HepG2 (cell line): ENCODE measurements around the gene KLF5. TPM values are rescaled to one million over a fixed set of nuclear protein-coding genes. Genes with fewer than 3 reads are reported as not detected.

ENCODE experiments used
- ATAC-seq: fragments of 200-7000 bp; cut with Tn5 transposase; 3 replicates; pipeline ENCODE4 v1.9.1; 2020; ENCODE audit warnings: mild to moderate bottlenecking, moderate library complexity
- BruUV-seq: library from RNA; stranded (reverse); fragments of 400-500 nt; replicated peaks from 2 replicates; lab custom pipeline; 2021; lab: Mats Ljungman, UMichigan
- CTCF ChIA-PET: fragments of 300-600 bp; formaldehyde crosslinking; extraction: SDS; loops from one replicate; lab custom pipeline; 2021; ENCODE audit warnings: low total read pairs, inconsistent platforms, low intra/inter-chr PET ratio; lab: Yijun Ruan, JAX
- POLR2A ChIA-PET: fragments of 350-600 bp; sonication (Branson Sonifier 250); formaldehyde crosslinking; loops from one replicate; lab custom pipeline; 2020; ENCODE audit warnings: antibody characterized with exemption, inconsistent platforms; lab: Yijun Ruan, JAX
- DNase-seq: peaks from one replicate; pipeline ENCODE4 v3.0.0-alpha.2; 2015; ENCODE audit warnings: low spot score
- FAIRE-seq: peaks from 3 replicates; lab custom pipeline; 2011; peaks lifted over from hg19 to GRCh38; lab: Jason Lieb, UNC
- H2AFZ ChIP-seq: one replicate; pipeline ENCODE4 v1.6.1; 2011; ENCODE audit warnings: low read length, inconsistent platforms
- H3K27ac ChIP-seq: fragments of 300-600 bp; 3 replicates; pipeline ENCODE4 v1.8.0; 2011; ENCODE audit warnings: mixed run types, mild to moderate bottlenecking, mixed read lengths, low read length, inconsistent platforms; ENCODE audit not compliant: insufficient read depth; ENCODE audit errors: extremely low read length
- H3K27me3 ChIP-seq, 2 experiments: fragments of 200-600 bp in 1 of 2; 2 replicates in 1 of 2; 3 replicates in 1 of 2; pipeline versions ENCODE4 v1.6.0 to v1.8.0; 2011; ENCODE audit warnings: low read length in 2 of 2, mild to moderate bottlenecking in 2 of 2, moderate library complexity in 2 of 2, inconsistent platforms in 1 of 2; ENCODE audit not compliant: insufficient read depth in 2 of 2, control insufficient read depth in 1 of 2
- H3K36me3 ChIP-seq, 2 experiments: fragments of 200-600 bp in 1 of 2; replicated peaks in 1 of 2; 2 replicates in 1 of 2; 3 replicates in 1 of 2; pipeline versions ENCODE4 v1.5.1 to v1.8.0; 2011; ENCODE audit warnings: low read length in 2 of 2, inconsistent platforms in 1 of 2; ENCODE audit not compliant: insufficient read depth in 2 of 2, control insufficient read depth in 1 of 2
- H3K4me1 ChIP-seq: 2 replicates; pipeline ENCODE4 v1.5.1; 2012; ENCODE audit warnings: low read length, inconsistent platforms; ENCODE audit not compliant: insufficient read depth
- H3K4me2 ChIP-seq: 2 replicates; pipeline ENCODE4 v1.6.0; 2011; ENCODE audit warnings: low read depth, low read length, inconsistent platforms
- H3K4me3 ChIP-seq, 3 experiments: fragments of 200-600 bp in 1 of 3; sonication (generic), shearing (Covaris generic) in 1 of 3; replicated peaks in 1 of 3; 2 replicates each; pipeline ENCODE4 v1.5.1; 2011 to 2016; ENCODE audit warnings: low read length in 3 of 3, inconsistent platforms in 2 of 3, low read depth in 2 of 3, mild to moderate bottlenecking in 2 of 3, control low read depth in 1 of 3, mixed read lengths in 1 of 3; ENCODE audit not compliant: insufficient read depth in 1 of 3
- H3K79me2 ChIP-seq: one replicate; pipeline ENCODE4 v1.6.1; 2011; ENCODE audit warnings: low read length, inconsistent platforms; ENCODE audit not compliant: insufficient read depth
- H3K9ac ChIP-seq: 2 replicates; pipeline ENCODE4 v1.6.0; 2011; ENCODE audit warnings: mild to moderate bottlenecking, low read depth, low read length, inconsistent platforms; ENCODE audit not compliant: insufficient read depth
- H3K9me3 ChIP-seq: 2 replicates; pipeline ENCODE4 v1.5.1; 2012; ENCODE audit warnings: mild to moderate bottlenecking, low read length
- H4K20me1 ChIP-seq: 2 replicates; pipeline ENCODE4 v1.6.0; 2011; ENCODE audit warnings: inconsistent platforms, mild to moderate bottlenecking, low read length, moderate library complexity; ENCODE audit not compliant: insufficient read depth
- FOXK1 ChIP-seq: sonication (generic); formaldehyde crosslinking; IDR thresholded peaks from 2 replicates; pipeline ENCODE4 v1.4.0; 2020; ENCODE audit warnings: low read depth, missing genetic modification reagents, borderline replicate concordance
- PHF5A ChIP-seq: IDR thresholded peaks from one replicate; pipeline ENCODE4 v1.6.1; 2018; ENCODE audit warnings: low read depth, missing genetic modification reagents; ENCODE audit not compliant: unreplicated experiment
- SALL1 ChIP-seq: sonication (generic); formaldehyde crosslinking; IDR thresholded peaks from 2 replicates; pipeline ENCODE4 v1.8.0; 2022; ENCODE audit warnings: mild to moderate bottlenecking, missing genetic modification reagents
- SCMH1 ChIP-seq: sonication (generic); formaldehyde crosslinking; IDR thresholded peaks from 2 replicates; pipeline ENCODE4 v1.9.0; 2021; ENCODE audit warnings: missing genetic modification reagents, mild to moderate bottlenecking, borderline replicate concordance
- ZNF501 ChIP-seq: sonication (generic); formaldehyde crosslinking; IDR thresholded peaks from 2 replicates; pipeline ENCODE4 v1.5.1; 2020; ENCODE audit warnings: mild to moderate bottlenecking, moderate library complexity, missing genetic modification reagents
- WGBS: methylation state at CpG from one replicate; pipeline ENCODE4 v1.1.6; 2017; ENCODE audit warnings: low lambda C conversion rate; 5-methylcytosine and 5-hydroxymethylcytosine counted together
- in situ Hi-C: cut with HindIII; loops from 2 replicates; pipeline ENCODE4 v1.10.0; 2017; ENCODE audit warnings: low pct_unique_long_range_greater_than_20kb; ENCODE audit not compliant: extremely low pct_ligation_motif_present
- intact Hi-C: fragments of 100-400 bp; cut with micrococcal nuclease; formaldehyde crosslinking; loops from one replicate; pipeline ENCODE4 v1.10.0; 2022; ENCODE audit not compliant: unreplicated experiment
- polyA plus RNA-seq, 8 experiments: library from polyadenylated mRNA; depleted of rRNA in 3 of 8; stranded (reverse) in 7 of 8; unstranded in 1 of 8; fragments of >200 nt; fragmentation: Illumina TruSeq in 4 of 8; extraction: Trizol in 4 of 8; gene quantifications; 2 replicates each; pipeline versions ENCODE4 v1.2.1 to v1.2.3, GENCODE V29; 2011 to 2016; ENCODE audit warnings: low read depth in 4 of 8, missing spikeins in 1 of 8, mixed read lengths in 1 of 8; ENCODE audit not compliant: insufficient read depth in 1 of 8
- total RNA-seq, 5 experiments: library from RNA; depleted of rRNA; stranded (reverse); fragments of >200 nt; fragmentation: Illumina TruSeq; extraction: Trizol; gene quantifications; 2 replicates each; pipeline ENCODE4 v1.2.3, GENCODE V29; 2016; ENCODE audit warnings: low read depth in 1 of 5
- TF ChIP-seq, protein P1 (sequence below), 2 experiments: sonication (generic) in 1 of 2; formaldehyde crosslinking in 1 of 2; IDR thresholded peaks; 2 replicates each; pipeline versions ENCODE4 v1.4.0 to v1.6.1; 2016 to 2020; ENCODE audit warnings: borderline replicate concordance in 1 of 2, low read depth in 1 of 2, mild to moderate bottlenecking in 1 of 2, missing genetic modification reagents in 1 of 2
- TF ChIP-seq, protein P2 (sequence below): sonication (generic); formaldehyde crosslinking; IDR thresholded peaks from 2 replicates; pipeline ENCODE4 v1.8.1; 2022; ENCODE audit warnings: low read depth, mild to moderate bottlenecking, missing genetic modification reagents
- TF ChIP-seq, protein P3 (sequence below): sonication (generic); formaldehyde crosslinking; IDR thresholded peaks from 2 replicates; pipeline ENCODE4 v1.5.1; 2020; ENCODE audit warnings: missing genetic modification reagents, mild to moderate bottlenecking, borderline replicate concordance

KLF5 gene
- total and polyA plus RNA-seq, 2 of the 13 experiments (the other 11 are each of a cell fraction or from before 2014, with no cell fraction given) = 1.7 to 9.2 TPM

DNA sequence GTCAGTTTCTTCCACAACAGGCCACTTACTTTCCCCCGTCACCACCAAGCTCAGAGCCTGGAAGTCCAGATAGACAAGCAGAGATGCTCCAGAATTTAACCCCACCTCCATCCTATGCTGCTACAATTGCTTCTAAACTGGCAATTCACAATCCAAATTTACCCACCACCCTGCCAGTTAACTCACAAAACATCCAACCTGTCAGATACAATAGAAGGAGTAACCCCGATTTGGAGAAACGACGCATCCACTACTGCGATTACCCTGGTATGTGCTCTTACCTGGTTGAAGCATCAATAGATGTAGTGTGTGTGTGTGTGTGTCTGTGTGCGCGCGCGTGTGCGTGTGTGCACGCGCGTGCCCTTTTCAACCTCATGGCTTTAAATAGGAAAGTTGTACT lies 3.7 kb downstream of the KLF5 start:
- ChIA-PET CTCF (no interaction called here), POLR2A (interaction anchor here (0.5 kb wide), 1 partner anchor 32 kb away, joined by 3 read pairs; no protein-coding TSS in a partner anchor)
- intact Hi-C loops (no loop called here), in situ Hi-C loops (loop anchor here (25.0 kb wide), 1 partner anchor 350 kb away; no protein-coding TSS in a partner anchor)
- no peak for ATAC-seq
- no peak for TF ChIP-seq FOXK1
- no peak for TF ChIP-seq SALL1 (CRISPR knock-in tag)
- TF ChIP-seq SCMH1 (CRISPR knock-in tag) = no peak
- TF ChIP-seq ZNF501 (CRISPR knock-in tag) = no peak
- peaks cover 37% of the 10 kb centered on the region for H3K4me1 ChIP-seq
- no peak for DNase-seq
- H3K4me3 ChIP-seq = no peak overlapping the region
- over 99% methylated on average over 13 of the region's 13 CpGs for WGBS
- FAIRE-seq = no peak
- peaks cover 2% of the 10 kb centered on the region for H3K79me2 ChIP-seq
- H3K9ac ChIP-seq = no peak overlapping the region
- H3K27me3 ChIP-seq = peaks cover 0 to 7% of the 10 kb centered on the region in 2 experiments; a peak in 2 of 5 replicates
- H2AFZ ChIP-seq = no peak overlapping the region
- H3K9me3 ChIP-seq = no peaks in the 10 kb centered on the region
- BruUV-seq = no TSS peak
- no peaks in the 10 kb centered on the region for H4K20me1 ChIP-seq
- peaks cover 3 to 7% of the 10 kb centered on the region in 2 experiments; a peak in 3 of 5 replicates for H3K36me3 ChIP-seq
- no peak overlapping the region for H3K27ac ChIP-seq
- H3K4me2 ChIP-seq = no peak overlapping the region

DNA sequence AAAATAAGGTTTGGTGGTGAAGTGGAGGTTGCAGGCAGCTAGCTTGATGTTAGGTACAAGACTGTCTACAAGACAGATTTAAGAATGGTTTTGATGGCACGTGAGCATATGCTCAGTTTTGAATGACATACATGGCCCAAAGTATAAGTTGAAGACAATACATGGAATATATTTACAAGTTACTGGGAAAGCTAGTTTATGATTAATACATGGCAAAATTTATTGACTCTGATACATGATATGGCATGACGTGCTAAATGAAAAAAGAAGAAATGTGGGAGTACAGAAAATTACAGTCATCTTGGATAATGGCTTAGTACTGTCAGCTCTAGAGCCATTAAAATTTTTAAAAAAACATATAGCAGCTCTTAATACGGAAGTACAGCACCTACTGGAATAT lies 4.4 kb downstream of the KLF5 start:
- H3K9ac ChIP-seq = no peak overlapping the region
- ATAC-seq (no peak), DNase-seq (no peak), FAIRE-seq (no peak)
- WGBS = 94% methylated on average over 3 of the region's 3 CpGs
- CTCF ChIA-PET = no interaction called here
- H3K4me3 ChIP-seq = no peak overlapping the region
- H3K79me2 ChIP-seq = peaks cover 2% of the 10 kb centered on the region
- H3K27me3 ChIP-seq = peaks cover 0 to under 1% of the 10 kb centered on the region in 2 experiments; a peak in 2 of 5 replicates
- POLR2A ChIA-PET = no interaction called here
- H3K9me3 ChIP-seq = no peaks in the 10 kb centered on the region
- intact Hi-C loops = no loop called here
- no peak overlapping the region for H2AFZ ChIP-seq
- H3K4me1 ChIP-seq = peaks cover 31% of the 10 kb centered on the region
- H3K36me3 ChIP-seq = peaks cover 3 to 7% of the 10 kb centered on the region in 2 experiments; a peak in 3 of 5 replicates
- no peaks in the 10 kb centered on the region for H4K20me1 ChIP-seq
- no peak overlapping the region for H3K4me2 ChIP-seq
- in situ Hi-C loops = loop anchor here (25.0 kb wide), 1 partner anchor 349 kb away; no protein-coding TSS in a partner anchor
- no peak overlapping the region for H3K27ac ChIP-seq
- no TSS peak for BruUV-seq
- TF ChIP-seq, protein P1, sequence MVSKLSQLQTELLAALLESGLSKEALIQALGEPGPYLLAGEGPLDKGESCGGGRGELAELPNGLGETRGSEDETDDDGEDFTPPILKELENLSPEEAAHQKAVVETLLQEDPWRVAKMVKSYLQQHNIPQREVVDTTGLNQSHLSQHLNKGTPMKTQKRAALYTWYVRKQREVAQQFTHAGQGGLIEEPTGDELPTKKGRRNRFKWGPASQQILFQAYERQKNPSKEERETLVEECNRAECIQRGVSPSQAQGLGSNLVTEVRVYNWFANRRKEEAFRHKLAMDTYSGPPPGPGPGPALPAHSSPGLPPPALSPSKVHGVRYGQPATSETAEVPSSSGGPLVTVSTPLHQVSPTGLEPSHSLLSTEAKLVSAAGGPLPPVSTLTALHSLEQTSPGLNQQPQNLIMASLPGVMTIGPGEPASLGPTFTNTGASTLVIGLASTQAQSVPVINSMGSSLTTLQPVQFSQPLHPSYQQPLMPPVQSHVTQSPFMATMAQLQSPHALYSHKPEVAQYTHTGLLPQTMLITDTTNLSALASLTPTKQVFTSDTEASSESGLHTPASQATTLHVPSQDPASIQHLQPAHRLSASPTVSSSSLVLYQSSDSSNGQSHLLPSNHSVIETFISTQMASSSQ (IDR thresholded peaks at IDR 0.05; ENCODE audit: low read depth) = no peak
- TF ChIP-seq, protein P1 (CRISPR knock-in tag; IDR thresholded peaks at IDR 0.05; ENCODE audit: borderline replicate concordance) = no peak
- TF ChIP-seq, protein P2, sequence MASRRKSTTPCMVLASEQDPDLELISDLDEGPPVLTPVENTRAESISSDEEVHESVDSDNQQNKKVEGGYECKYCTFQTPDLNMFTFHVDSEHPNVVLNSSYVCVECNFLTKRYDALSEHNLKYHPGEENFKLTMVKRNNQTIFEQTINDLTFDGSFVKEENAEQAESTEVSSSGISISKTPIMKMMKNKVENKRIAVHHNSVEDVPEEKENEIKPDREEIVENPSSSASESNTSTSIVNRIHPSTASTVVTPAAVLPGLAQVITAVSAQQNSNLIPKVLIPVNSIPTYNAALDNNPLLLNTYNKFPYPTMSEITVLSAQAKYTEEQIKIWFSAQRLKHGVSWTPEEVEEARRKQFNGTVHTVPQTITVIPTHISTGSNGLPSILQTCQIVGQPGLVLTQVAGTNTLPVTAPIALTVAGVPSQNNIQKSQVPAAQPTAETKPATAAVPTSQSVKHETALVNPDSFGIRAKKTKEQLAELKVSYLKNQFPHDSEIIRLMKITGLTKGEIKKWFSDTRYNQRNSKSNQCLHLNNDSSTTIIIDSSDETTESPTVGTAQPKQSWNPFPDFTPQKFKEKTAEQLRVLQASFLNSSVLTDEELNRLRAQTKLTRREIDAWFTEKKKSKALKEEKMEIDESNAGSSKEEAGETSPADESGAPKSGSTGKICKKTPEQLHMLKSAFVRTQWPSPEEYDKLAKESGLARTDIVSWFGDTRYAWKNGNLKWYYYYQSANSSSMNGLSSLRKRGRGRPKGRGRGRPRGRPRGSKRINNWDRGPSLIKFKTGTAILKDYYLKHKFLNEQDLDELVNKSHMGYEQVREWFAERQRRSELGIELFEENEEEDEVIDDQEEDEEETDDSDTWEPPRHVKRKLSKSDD (CRISPR knock-in tag) = no peak
- no peak for TF ChIP-seq PHF5A (CRISPR knock-in tag)
- TF ChIP-seq, protein P3, sequence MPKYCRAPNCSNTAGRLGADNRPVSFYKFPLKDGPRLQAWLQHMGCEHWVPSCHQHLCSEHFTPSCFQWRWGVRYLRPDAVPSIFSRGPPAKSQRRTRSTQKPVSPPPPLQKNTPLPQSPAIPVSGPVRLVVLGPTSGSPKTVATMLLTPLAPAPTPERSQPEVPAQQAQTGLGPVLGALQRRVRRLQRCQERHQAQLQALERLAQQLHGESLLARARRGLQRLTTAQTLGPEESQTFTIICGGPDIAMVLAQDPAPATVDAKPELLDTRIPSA (CRISPR knock-in tag) = no peak
